NOMO-1 treated with dmso at 0.1 percent for 144 hours (cell line): ENCODE data around the gene MEI4.

Source experiments
- DNase-seq: peaks from one replicate; lab custom pipeline; 2025; ENCODE audit not compliant: unreplicated experiment; lab: John Stamatoyannopoulos, UW

The MEI4 gene

DNA sequence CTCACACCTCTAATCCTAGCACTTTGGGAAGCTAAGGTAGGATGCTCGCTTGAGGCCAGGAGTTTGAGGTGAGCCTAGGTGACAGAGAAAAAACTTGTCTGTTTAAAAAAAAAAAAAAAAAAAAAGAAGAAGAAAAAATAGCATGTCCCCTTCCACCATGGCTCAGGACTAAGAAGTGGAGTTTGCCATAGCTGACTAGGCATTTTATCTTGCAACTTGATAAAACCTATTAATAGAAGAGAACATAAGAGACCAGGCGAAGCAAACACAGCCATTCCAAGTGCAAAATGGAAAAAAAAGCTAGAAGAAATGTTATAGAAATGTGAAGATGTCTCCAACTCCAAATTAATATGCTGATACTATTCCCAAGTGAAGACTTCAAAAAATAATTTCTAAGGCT is 277.5 kb downstream of the MEI4 start:
- DNase-seq, result no peak

DNA sequence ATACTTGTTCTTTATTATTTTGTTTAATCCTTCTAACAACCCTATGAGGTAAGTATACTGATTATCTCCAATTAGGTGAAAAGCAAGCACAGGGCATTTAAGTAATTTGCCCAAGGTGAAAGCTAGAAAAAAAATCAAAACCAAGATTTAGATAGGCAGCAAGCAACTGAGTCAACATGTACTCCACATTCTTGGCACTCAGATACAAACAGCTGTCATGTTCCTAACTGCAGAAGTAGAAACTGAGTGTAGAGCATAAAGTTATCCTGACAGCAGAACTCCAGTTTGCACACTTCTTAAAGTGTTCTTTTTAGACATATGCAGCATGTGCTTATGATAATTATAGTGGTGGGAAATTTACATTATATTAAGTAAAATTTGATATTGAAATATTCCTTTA is 278.1 kb downstream of the MEI4 start:
- DNase-seq, result no peak

GRCh38 chr6:77962070-77962469 is 309.2 kb downstream of the MEI4 start:
- DNase-seq, result no peak

GRCh38 chr6:77965449-77965848 is 312.6 kb downstream of the MEI4 start:
- no peak for DNase-seq

DNA sequence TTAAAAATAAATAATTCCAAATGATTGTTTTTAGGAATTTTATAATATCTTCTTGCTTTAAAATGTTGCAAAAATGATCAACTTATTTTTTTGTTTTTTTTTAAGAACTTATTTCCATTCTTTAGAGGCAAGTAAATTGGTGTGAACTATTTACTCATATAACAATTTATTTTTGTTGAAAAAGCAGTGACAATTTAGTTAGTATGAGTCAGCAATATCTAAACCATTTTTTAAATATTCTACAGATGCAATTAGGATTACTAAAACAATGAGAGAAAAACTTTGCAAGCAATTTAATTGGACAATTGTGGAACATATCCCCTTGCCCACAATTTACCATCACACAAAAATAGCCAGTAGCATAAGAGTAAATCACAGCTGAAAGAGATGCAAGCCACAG is 319.5 kb downstream of the MEI4 start:
- no peak for DNase-seq
